H1 (cell line): Measurements from ENCODE around the gene NUDT19. TPM values are rescaled to one million over a fixed set of nuclear protein-coding genes. Genes with fewer than 3 reads are reported as not detected.
"Not testable (repeated sequence)": the region's sequence is repeated elsewhere in the genome, so short reads cannot be mapped to it uniquely, and the experiment has no call there.

Experiments used
- CTCF ChIA-PET: fragments of 300-600 bp; sonication (Branson Sonifier 250); formaldehyde crosslinking; loops from one replicate; lab custom pipeline; 2021; ENCODE audit not compliant: partially characterized antibody; lab: Charles Lee
- POLR2A ChIA-PET: fragments of 300-600 bp; sonication (Branson Sonifier 250); formaldehyde crosslinking; loops from one replicate; lab custom pipeline; 2021; ENCODE audit warnings: inconsistent platforms; ENCODE audit not compliant: partially characterized antibody; lab: Charles Lee
- DNase-seq, 2 experiments: peaks; one replicate each; pipeline versions ENCODE4 v3.0.0 to v3.0.0-alpha.2; 2010 to 2022; ENCODE audit warnings: low spot score in 2 of 2, low read depth in 1 of 2, mixed read lengths in 1 of 2
- FAIRE-seq: peaks from 2 replicates; lab custom pipeline; 2011; peaks lifted over from hg19 to GRCh38; lab: Jason Lieb, UNC
- H2AFZ ChIP-seq: 2 replicates; pipeline ENCODE4 v1.8.1; 2012; ENCODE audit warnings: low read length, inconsistent platforms
- H2AK5ac ChIP-seq: 2 replicates; pipeline ENCODE4 v1.6.1; 2013; ENCODE audit warnings: low read depth, low read length
- H2BK120ac ChIP-seq: replicated peaks from 2 replicates; pipeline ENCODE3; 2013; ENCODE audit warnings: low read depth, low read length, inconsistent platforms
- H2BK12ac ChIP-seq: 2 replicates; pipeline ENCODE4 v1.6.1; 2013; ENCODE audit warnings: low read depth, low read length
- H2BK15ac ChIP-seq: 2 replicates; pipeline ENCODE4 v1.6.1; 2013; ENCODE audit warnings: low read length
- H2BK20ac ChIP-seq: 2 replicates; pipeline ENCODE4 v1.6.1; 2013; ENCODE audit warnings: low read length
- H2BK5ac ChIP-seq: 2 replicates; pipeline ENCODE4 v1.6.1; 2013; ENCODE audit warnings: low read depth, low read length
- H3K14ac ChIP-seq: 2 replicates; pipeline ENCODE4 v1.6.1; 2013; ENCODE audit warnings: inconsistent platforms; ENCODE audit not compliant: insufficient read length
- H3K18ac ChIP-seq: 2 replicates; pipeline ENCODE4 v1.6.1; 2013; ENCODE audit warnings: low read length; ENCODE audit errors: extremely low read depth
- H3K23ac ChIP-seq: 2 replicates; pipeline ENCODE4 v1.6.1; 2013; ENCODE audit warnings: inconsistent platforms; ENCODE audit not compliant: insufficient read length
- H3K23me2 ChIP-seq: 2 replicates; pipeline ENCODE4 v1.6.1; 2013; ENCODE audit warnings: low read depth, low read length
- H3K27ac ChIP-seq: 2 replicates; pipeline ENCODE4 v1.6.1; 2011; ENCODE audit warnings: low read depth, low read length, inconsistent platforms
- H3K27me3 ChIP-seq, 4 experiments: replicated peaks in 1 of 4; 1 replicate in 1 of 4; 2 replicates in 3 of 4; pipeline versions ENCODE4 v1.6.1 to v1.8.1; 2011 to 2013; ENCODE audit warnings: low read length in 3 of 4, mild to moderate bottlenecking in 3 of 4, inconsistent platforms in 2 of 4, mixed read lengths in 2 of 4, moderate library complexity in 1 of 4; ENCODE audit not compliant: control insufficient read depth in 3 of 4, insufficient read depth in 3 of 4; ENCODE audit errors: extremely low read depth in 1 of 4
- H3K36me3 ChIP-seq, 4 experiments: 2 replicates each; pipeline versions ENCODE4 v1.6.1 to v1.8.1; 2011 to 2013; ENCODE audit warnings: mild to moderate bottlenecking in 4 of 4, low read length in 3 of 4, moderate library complexity in 2 of 4, control low read depth in 1 of 4, inconsistent platforms in 1 of 4; ENCODE audit not compliant: insufficient read depth in 4 of 4, control insufficient read depth in 2 of 4
- H3K4ac ChIP-seq: replicated peaks from 2 replicates; pipeline ENCODE3; 2013; ENCODE audit warnings: low read length, low read depth, mixed read lengths, inconsistent platforms; ENCODE audit not compliant: insufficient read length
- H3K4me1 ChIP-seq, 4 experiments: replicated peaks in 1 of 4; 1 replicate in 1 of 4; 2 replicates in 3 of 4; pipeline versions ENCODE4 v1.6.1 to v1.8.1; 2011 to 2013; ENCODE audit warnings: low read length in 3 of 4, inconsistent platforms in 2 of 4, mixed read lengths in 1 of 4; ENCODE audit not compliant: insufficient read depth in 4 of 4, control insufficient read depth in 3 of 4
- H3K4me2 ChIP-seq, 2 experiments: 2 replicates each; pipeline versions ENCODE4 v1.6.1 to v1.8.1; 2011 to 2013; ENCODE audit warnings: low read depth in 2 of 2, low read length in 2 of 2, control low read depth in 1 of 2, inconsistent platforms in 1 of 2, mild to moderate bottlenecking in 1 of 2; ENCODE audit not compliant: insufficient read depth in 1 of 2
- H3K4me3 ChIP-seq, 4 experiments: fragments of 200-600, 300-600 bp in 1 of 4; sonication (generic), shearing (Covaris generic), sonication (Bioruptor Twin) in 1 of 4; 2 replicates each; pipeline versions ENCODE4 v1.5.1 to v1.8.1; 2011 to 2016; ENCODE audit warnings: low read length in 4 of 4, low read depth in 3 of 4, control low read depth in 2 of 4, inconsistent platforms in 2 of 4, mild to moderate bottlenecking in 2 of 4, mixed read lengths in 1 of 4, moderate library complexity in 1 of 4; ENCODE audit not compliant: insufficient read depth in 2 of 4; ENCODE audit errors: extremely low read depth in 1 of 4
- H3K56ac ChIP-seq: replicated peaks from 2 replicates; pipeline ENCODE3; 2013; ENCODE audit warnings: low read depth, mild to moderate bottlenecking, mixed read lengths, low read length, inconsistent platforms; ENCODE audit not compliant: insufficient read length
- H3K79me1 ChIP-seq: 2 replicates; pipeline ENCODE4 v1.6.1; 2013; ENCODE audit warnings: low read depth, low read length, control low read depth
- H3K79me2 ChIP-seq, 2 experiments: 2 replicates each; pipeline versions ENCODE4 v1.6.1 to v1.8.1; 2012 to 2013; ENCODE audit warnings: low read length in 2 of 2, mild to moderate bottlenecking in 2 of 2, inconsistent platforms in 1 of 2; ENCODE audit not compliant: insufficient read depth in 2 of 2, control insufficient read depth in 1 of 2
- H3K9ac ChIP-seq, 4 experiments: replicated peaks in 1 of 4; 1 replicate in 1 of 4; 2 replicates in 3 of 4; pipeline versions ENCODE4 v1.6.1 to v1.8.1; 2011 to 2013; ENCODE audit warnings: low read depth in 3 of 4, low read length in 3 of 4, control low read depth in 2 of 4, mild to moderate bottlenecking in 2 of 4, moderate library complexity in 2 of 4, inconsistent platforms in 1 of 4; ENCODE audit errors: extremely low read depth in 1 of 4
- H3K9me3 ChIP-seq, 2 experiments: 2 replicates each; pipeline versions ENCODE4 v1.6.1 to v1.8.1; 2012 to 2013; ENCODE audit warnings: mild to moderate bottlenecking in 2 of 2, moderate library complexity in 2 of 2, control low read depth in 1 of 2, inconsistent platforms in 1 of 2, low read depth in 1 of 2, low read length in 1 of 2, mixed read lengths in 1 of 2; ENCODE audit not compliant: insufficient read depth in 2 of 2
- H4K20me1 ChIP-seq, 2 experiments: replicated peaks in 1 of 2; 2 replicates each; pipeline versions ENCODE3 to v1.8.1; 2011 to 2013; ENCODE audit warnings: inconsistent platforms in 2 of 2, low read length in 2 of 2, mild to moderate bottlenecking in 1 of 2; ENCODE audit not compliant: insufficient read depth in 2 of 2, control insufficient read depth in 1 of 2
- H4K5ac ChIP-seq: 2 replicates; pipeline ENCODE4 v1.6.1; 2013; ENCODE audit warnings: low read length, low read depth, mixed read lengths, inconsistent platforms; ENCODE audit not compliant: insufficient read length
- H4K8ac ChIP-seq: 2 replicates; pipeline ENCODE4 v1.8.0; 2013; ENCODE audit warnings: mild to moderate bottlenecking, moderate library complexity, low read length, inconsistent platforms; ENCODE audit not compliant: insufficient read depth; ENCODE audit errors: extremely low read depth
- H4K91ac ChIP-seq: replicated peaks from 2 replicates; pipeline ENCODE3; 2013; ENCODE audit warnings: low read length, mixed read lengths, inconsistent platforms; ENCODE audit not compliant: insufficient read length
- WGBS, 2 experiments: shearing (Covaris generic) in 1 of 2; methylation state at CpG; one replicate each; pipeline versions ENCODE4 v1.1.6 to v1.1.7; 2013 to 2015; ENCODE audit warnings: low lambda C conversion rate in 2 of 2, mixed read lengths in 2 of 2, inconsistent platforms in 1 of 2, low coverage in 1 of 2, missing lambda C conversion rate in 1 of 2; ENCODE audit not compliant: insufficient replicate concordance in 2 of 2, insufficient coverage in 1 of 2, insufficient read length in 1 of 2; ENCODE audit errors: extremely low coverage in 1 of 2, missing lambda C conversion rate in 1 of 2; 5-methylcytosine and 5-hydroxymethylcytosine counted together
- polyA plus RNA-seq, 7 experiments: library from polyadenylated mRNA; depleted of rRNA in 3 of 7; stranded (reverse) in 5 of 7; unstranded in 2 of 7; fragments of >200 nt in 5 of 7; fragments of 200-250 nt in 2 of 7; gene quantifications; 1 replicate in 5 of 7; 2 replicates in 1 of 7; 4 replicates in 1 of 7; pipeline versions ENCODE4 v1.2.1 to v1.2.3, GENCODE V29; 2011 to 2013; ENCODE audit warnings: missing spikeins in 2 of 7, mixed read lengths in 2 of 7
- total RNA-seq: library from RNA; stranded (reverse); fragmentation: NEBNext Ultra II Directional; extraction: Animal tissue kit (Norgen Biotek cat#: 25700); gene quantifications from 2 replicates; pipeline ENCODE4 v1.2.1, GENCODE V29; 2021

The NUDT19 gene
- total and polyA plus RNA-seq, 2 of the 8 experiments (the other 6 are each of a cell fraction or from before 2014, with no cell fraction given), result 2.0 to 3.3 TPM

- H2BK120ac ChIP-seq, H2BK12ac ChIP-seq, H3K23ac ChIP-seq, H4K20me1 ChIP-seq, H3K56ac ChIP-seq, H3K23me2 ChIP-seq, H3K79me2 ChIP-seq, H2AK5ac ChIP-seq, FAIRE-seq, H3K27me3 ChIP-seq, H3K18ac ChIP-seq, H4K5ac ChIP-seq, H3K79me1 ChIP-seq, H3K4me2 ChIP-seq, H4K8ac ChIP-seq, H3K4ac ChIP-seq, H2BK20ac ChIP-seq, H3K9ac ChIP-seq, H2BK5ac ChIP-seq, H3K4me3 ChIP-seq, H3K9me3 ChIP-seq, H3K27ac ChIP-seq, DNase-seq, H3K36me3 ChIP-seq, H2BK15ac ChIP-seq, H4K91ac ChIP-seq, H3K14ac ChIP-seq, H3K4me1 ChIP-seq, H2AFZ ChIP-seq, POLR2A ChIA-PET: not testable (repeated sequence)
- CTCF ChIA-PET, result interaction anchor here (0.7 to 1.0 kb wide), 2 partner anchors 15 to 37 kb away, joined by 3 to 4 read pairs; no protein-coding TSS in a partner anchor
- WGBS, 2 experiments, result 84% methylated on average over 6 of the region's 7 CpGs; no CpG with 5 or more reads in 1 of the 2 experiments
Measured at GRCh38 chr19:32716203-32716602, 24.6 kb downstream of the NUDT19 start.
